GM12891 (cell line): ENCODE measurements around the gene RPS6KA1. TPM values are rescaled to one million over a fixed set of nuclear protein-coding genes. Genes with fewer than 3 reads are reported as not detected.
"Not testable (repeated sequence)": the region's sequence is repeated elsewhere in the genome, so short reads cannot be mapped to it uniquely, and the experiment has no call there.

Source experiments
- DNase-seq: peaks from one replicate; pipeline ENCODE4 v3.0.0; 2011; ENCODE audit warnings: low spot score; ENCODE audit not compliant: insufficient read length
- FAIRE-seq: peaks from 2 replicates; lab custom pipeline; 2011; peaks lifted over from hg19 to GRCh38; lab: Jason Lieb, UNC
- PAX5 ChIP-seq: IDR thresholded peaks from 2 replicates; pipeline ENCODE4 v1.6.1; 2011; ENCODE audit warnings: low read length, moderate library complexity, mild to moderate bottlenecking; ENCODE audit not compliant: insufficient read depth, severe bottlenecking
- POLR2A ChIP-seq: IDR thresholded peaks from 2 replicates; pipeline ENCODE4 v1.6.1; 2011; ENCODE audit warnings: low read depth, low read length, control low read depth
- POLR2AphosphoS5 ChIP-seq: IDR thresholded peaks from 2 replicates; pipeline ENCODE4 v1.6.1; 2011; ENCODE audit warnings: low read depth, low read length, control low read depth
- POU2F2 ChIP-seq: IDR thresholded peaks from 2 replicates; pipeline ENCODE4 v1.6.1; 2011; ENCODE audit warnings: low read depth, mild to moderate bottlenecking, control low read depth, low read length, moderate library complexity
- SPI1 ChIP-seq: IDR thresholded peaks from 2 replicates; pipeline ENCODE4 v1.6.1; 2011; ENCODE audit warnings: low read depth, low read length, control low read depth
- TAF1 ChIP-seq: IDR thresholded peaks from 2 replicates; pipeline ENCODE4 v1.6.1; 2011; ENCODE audit warnings: low read depth, low read length, control low read depth
- polyA plus RNA-seq: library from polyadenylated mRNA; unstranded; fragments of >200 nt; gene quantifications from one replicate; pipeline ENCODE4 v1.2.1, GENCODE V29; 2012; ENCODE audit warnings: low read depth, missing spikeins, inconsistent platforms; ENCODE audit not compliant: missing spikeins

The RPS6KA1 gene
- 86.7 TPM for polyA plus RNA-seq

- DNase-seq, result peak; percentile 95
- peak; percentile 93 for FAIRE-seq
- no peak for TF ChIP-seq POLR2A
- no peak for TF ChIP-seq SPI1
- TF ChIP-seq PAX5, result no peak
- no peak for TF ChIP-seq TAF1
- TF ChIP-seq POLR2AphosphoS5, result no peak
- no peak for TF ChIP-seq POU2F2
Observed at GRCh38 chr1:26529655-26530409, at the start of gene RPS6KA1. Gene RPS6KA1 (plus strand): TSS chr1:26529761. CDS start chr1:26529921, 160 bp downstream.

DNA sequence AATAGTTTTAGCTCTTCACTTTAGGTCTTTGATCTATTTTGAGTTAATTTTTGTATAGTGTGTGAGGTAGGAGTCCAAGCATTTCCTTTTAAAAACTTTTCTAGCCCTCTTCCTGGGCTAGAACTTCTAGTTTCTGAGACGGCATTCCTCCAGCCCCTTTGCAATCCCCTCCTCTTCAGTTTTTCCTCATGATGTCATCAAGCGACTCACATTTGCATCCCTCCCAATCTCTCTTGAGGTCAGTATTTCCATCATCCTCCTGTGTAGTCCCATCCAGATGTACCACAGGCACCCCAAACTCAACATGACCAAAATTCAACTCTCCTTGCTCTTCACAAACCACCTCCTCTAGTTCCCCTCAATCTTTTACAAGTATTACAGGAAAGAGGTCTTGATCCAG is 46.6 kb upstream of the RPS6KA1 start:
- TF ChIP-seq POU2F2, result no peak
- TF ChIP-seq POLR2A, result no peak
- no peak for TF ChIP-seq POLR2AphosphoS5
- TF ChIP-seq TAF1, result no peak
- TF ChIP-seq SPI1, result no peak
- no peak for TF ChIP-seq PAX5
- DNase-seq (no peak), FAIRE-seq (no peak)

GRCh38 chr1:26483980-26484379 is 45.6 kb upstream of the RPS6KA1 start:
- no peak for TF ChIP-seq POLR2A
- no peak for TF ChIP-seq PAX5
- no peak for TF ChIP-seq TAF1
- TF ChIP-seq SPI1, result no peak
- TF ChIP-seq POU2F2, result no peak
- TF ChIP-seq POLR2AphosphoS5, result no peak
- DNase-seq, result no peak
- FAIRE-seq, result no peak

GRCh38 chr1:26490155-26490554 is 39.4 kb upstream of the RPS6KA1 start:
- TF ChIP-seq POLR2A, result no peak
- TF ChIP-seq POU2F2, result no peak
- TF ChIP-seq SPI1, result no peak
- no peak for TF ChIP-seq POLR2AphosphoS5
- TF ChIP-seq TAF1, result no peak
- FAIRE-seq (peak; percentile 16), DNase-seq (no peak)

- no peak for TF ChIP-seq POLR2A
- peak; percentile 61; the same call in 1 of the 2 replicates for TF ChIP-seq SPI1
- FAIRE-seq, result no peak
- no peak for DNase-seq
Observed at GRCh38 chr1:26493267-26493666, 36.3 kb upstream of the RPS6KA1 start.

DNA sequence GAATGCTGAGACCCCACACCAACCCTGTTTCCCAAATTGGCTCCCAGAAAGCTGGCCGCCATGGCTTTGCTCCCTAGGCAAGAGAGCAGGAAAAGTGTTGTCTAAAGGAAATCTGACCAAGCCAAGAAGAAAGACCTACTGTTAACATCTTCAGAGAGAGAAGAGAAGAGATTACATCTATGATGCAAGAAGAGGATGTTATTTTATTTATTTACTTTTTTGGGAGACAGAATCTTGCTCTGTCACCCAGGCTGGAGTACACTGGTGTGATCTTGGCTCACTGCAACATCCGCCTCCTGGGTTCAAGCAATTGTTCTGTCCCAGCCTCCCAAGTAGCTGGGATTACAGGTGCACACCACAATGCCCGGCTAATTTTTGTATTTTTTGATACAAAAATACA is 35.6 kb upstream of the RPS6KA1 start:
- DNase-seq, result no peak
- TF ChIP-seq POU2F2 (no peak), PAX5 (no peak), SPI1 (no peak), POLR2AphosphoS5 (no peak), POLR2A (no peak), TAF1 (no peak)
- no peak for FAIRE-seq

DNA sequence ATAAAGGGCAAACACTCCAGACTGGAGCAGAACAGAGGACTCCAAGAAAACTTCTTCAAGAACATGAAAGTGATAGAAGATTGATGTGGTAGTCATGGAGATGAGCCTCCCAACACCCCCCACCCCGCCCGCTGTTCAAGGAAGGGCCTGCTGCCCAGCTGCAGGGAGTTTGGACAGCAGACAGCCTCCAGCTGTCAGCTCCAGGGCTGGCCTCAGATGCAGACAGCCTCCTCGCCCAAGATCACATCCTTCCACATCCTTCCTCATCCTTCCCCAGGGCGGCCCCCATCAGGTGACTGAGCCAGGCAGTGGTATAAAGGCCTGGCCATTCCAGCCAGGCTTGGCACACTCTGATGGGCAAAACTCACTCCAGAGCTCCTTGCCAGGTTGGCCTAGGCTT is 32.7 kb upstream of the RPS6KA1 start:
- no peak for FAIRE-seq
- no peak for TF ChIP-seq SPI1
- TF ChIP-seq PAX5, result no peak
- TF ChIP-seq POU2F2, result no peak
- TF ChIP-seq TAF1, result no peak
- TF ChIP-seq POLR2A, result no peak
- TF ChIP-seq POLR2AphosphoS5, result no peak
- DNase-seq, result no peak

GRCh38 chr1:26498894-26499293 is 30.7 kb upstream of the RPS6KA1 start:
- no peak for DNase-seq
- TF ChIP-seq POU2F2 (no peak), POLR2AphosphoS5 (no peak), SPI1 (no peak), PAX5 (no peak), POLR2A (no peak), TAF1 (no peak)
- FAIRE-seq, result peak; percentile 40

- no peak for FAIRE-seq
- no peak for TF ChIP-seq POLR2AphosphoS5
- TF ChIP-seq POLR2A, result no peak
- no peak for TF ChIP-seq POU2F2
- no peak; the same call in 1 of the 2 replicates for TF ChIP-seq TAF1
- TF ChIP-seq SPI1, result no peak
- TF ChIP-seq PAX5, result no peak
- DNase-seq, result peak; percentile 87
Observed at GRCh38 chr1:26500488-26501175, 28.9 kb upstream of the RPS6KA1 start.

- not testable (repeated sequence) for DNase-seq, FAIRE-seq
Observed at GRCh38 chr1:26510711-26511110, 18.9 kb upstream of the RPS6KA1 start.

- FAIRE-seq, DNase-seq: not testable (repeated sequence)
Observed at GRCh38 chr1:26515836-26516235, 13.7 kb upstream of the RPS6KA1 start.
